Hepatocyte (in vitro differentiated cells): ENCODE results near the gene MEIOC. TPM values are rescaled to one million over a fixed set of nuclear protein-coding genes. Genes with fewer than 3 reads are reported as not detected.
A peak's percentile ranks its signal among the peaks of the same experiment; 100 is the strongest.
"Not testable (repeated sequence)": the region's sequence is repeated elsewhere in the genome, so short reads cannot be mapped to it uniquely, and the experiment has no call there.

ENCODE experiments used
- DNase-seq: peaks from one replicate; pipeline ENCODE4 v3.0.0-alpha.2; 2016; ENCODE audit warnings: low spot score
- H2AFZ ChIP-seq: fragments of 200-600 bp; sonication (generic); 2 replicates; pipeline ENCODE4 v1.6.0; 2016; ENCODE audit warnings: antibody characterized with exemption, mild to moderate bottlenecking
- H3K27ac ChIP-seq: fragments of 200-600 bp; sonication (generic); 2 replicates; pipeline ENCODE4 v1.5.1; 2016; ENCODE audit warnings: mild to moderate bottlenecking
- H3K27me3 ChIP-seq: fragments of 200-600 bp; sonication (generic); 2 replicates; pipeline ENCODE4 v1.6.1; 2016
- H3K36me3 ChIP-seq: fragments of 200-600 bp; sonication (generic); replicated peaks from 2 replicates; pipeline ENCODE4 v1.5.1; 2016; ENCODE audit warnings: low read depth; ENCODE audit not compliant: insufficient read depth
- H3K4me1 ChIP-seq: fragments of 200-600 bp; sonication (generic); 2 replicates; pipeline ENCODE4 v1.5.1; 2016; ENCODE audit warnings: mild to moderate bottlenecking, moderate library complexity; ENCODE audit not compliant: insufficient read depth
- H3K4me2 ChIP-seq: fragments of 200-600 bp; sonication (generic); 2 replicates; pipeline ENCODE4 v1.6.0; 2016
- H3K4me3 ChIP-seq: fragments of 200-600 bp; sonication (generic); 2 replicates; pipeline ENCODE4 v1.5.1; 2016; ENCODE audit warnings: mild to moderate bottlenecking
- H3K79me2 ChIP-seq: fragments of 200-600 bp; sonication (generic); 2 replicates; pipeline ENCODE4 v1.6.0; 2017; ENCODE audit warnings: mild to moderate bottlenecking
- H3K9me2 ChIP-seq: fragments of 200-600 bp; sonication (generic); replicated peaks from 2 replicates; pipeline ENCODE4 v1.6.0; 2017; ENCODE audit warnings: mild to moderate bottlenecking; ENCODE audit not compliant: insufficient read depth
- H3K9me3 ChIP-seq: fragments of 200-600 bp; sonication (generic); 2 replicates; pipeline ENCODE4 v1.5.1; 2016; ENCODE audit warnings: low read depth, mild to moderate bottlenecking
- H4K20me1 ChIP-seq: fragments of 200-600 bp; sonication (generic); 2 replicates; pipeline ENCODE4 v1.6.0; 2016; ENCODE audit warnings: mild to moderate bottlenecking; ENCODE audit not compliant: insufficient read depth, poor library complexity, severe bottlenecking
- CTCF ChIP-seq: fragments of 200-600 bp; sonication (generic); IDR thresholded peaks from 2 replicates; pipeline ENCODE4 v1.5.1; 2016; ENCODE audit warnings: antibody characterized with exemption, mild to moderate bottlenecking; ENCODE audit not compliant: poor library complexity
- EZH2 ChIP-seq: fragments of 200-600 bp; sonication (generic); IDR thresholded peaks from 2 replicates; pipeline ENCODE4 v1.6.1; 2016; ENCODE audit warnings: antibody characterized with exemption, mild to moderate bottlenecking, borderline replicate concordance
- EZH2phosphoT487 ChIP-seq: fragments of 200-600 bp; sonication (generic); IDR thresholded peaks from one replicate; pipeline ENCODE4 v1.6.1; 2018; ENCODE audit warnings: antibody characterized with exemption, mild to moderate bottlenecking, low read depth, moderate library complexity; ENCODE audit not compliant: unreplicated experiment, severe bottlenecking
- WGBS: methylation state at CpG from one replicate; pipeline ENCODE4 v1.1.6; 2016; ENCODE audit warnings: low lambda C conversion rate; ENCODE audit errors: missing lambda C conversion rate; 5-methylcytosine and 5-hydroxymethylcytosine counted together
- polyA plus RNA-seq: library from polyadenylated mRNA; unstranded; fragments of >200 nt; fragmentation: Nextera tagmentation; extraction: Ambion mirVana; gene quantifications from 2 replicates; pipeline ENCODE4 v1.2.1, GENCODE V29; 2016
- total RNA-seq: library from RNA; depleted of rRNA; stranded (reverse); fragments of >200 nt; gene quantifications from 2 replicates; pipeline ENCODE4 v1.2.3, GENCODE V29; 2014

MEIOC gene
- total and polyA plus RNA-seq, 2 experiments from 2014 or later, result 0.13 to 0.18 TPM

DNA sequence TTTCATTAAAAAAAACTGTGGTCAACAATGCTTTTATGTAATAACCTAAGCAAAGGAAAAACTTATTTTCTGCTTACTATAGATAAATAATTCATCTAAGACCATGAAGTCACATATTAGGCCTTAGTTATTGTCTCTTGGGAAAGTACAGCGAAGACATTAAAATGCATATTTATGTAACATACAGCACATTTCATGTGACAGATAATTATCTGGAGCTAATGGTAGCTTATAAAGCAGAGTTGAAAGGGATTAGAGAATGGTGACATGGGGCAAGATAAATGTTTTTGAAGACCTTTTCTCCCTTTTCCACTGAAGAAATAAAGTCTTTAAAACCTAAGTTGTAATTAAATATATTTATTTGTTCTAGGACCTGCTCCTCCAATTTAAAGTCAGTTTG is 9.7 kb downstream of the MEIOC start:
- no peak overlapping the region for H3K4me2 ChIP-seq
- H3K27ac ChIP-seq, result no peak overlapping the region
- H4K20me1 ChIP-seq, result no peaks in the 10 kb centered on the region
- no peaks in the 10 kb centered on the region for H3K9me3 ChIP-seq
- no peaks in the 10 kb centered on the region for H3K27me3 ChIP-seq
- no peaks in the 10 kb centered on the region for H3K79me2 ChIP-seq
- no peaks in the 10 kb centered on the region for H3K36me3 ChIP-seq
- no peaks in the 10 kb centered on the region for H3K9me2 ChIP-seq
- H2AFZ ChIP-seq, result no peak overlapping the region
- WGBS, result 88% methylated on average over 1 of the region's 1 CpG
- no peak for DNase-seq
- H3K4me3 ChIP-seq, result no peak overlapping the region
- TF ChIP-seq EZH2, result no peak
- TF ChIP-seq CTCF, result no peak
- TF ChIP-seq EZH2phosphoT487, result no peak
- no peaks in the 10 kb centered on the region for H3K4me1 ChIP-seq

GRCh38 chr17:44672479-44673093 is 16.3 kb downstream of the MEIOC start:
- Histone ChIP-seq H3K79me2 (no peaks in the 10 kb centered on the region), H3K9me3 (no peaks in the 10 kb centered on the region), H3K4me3 (no peak overlapping the region), H2AFZ (no peak overlapping the region), H3K9me2 (no peaks in the 10 kb centered on the region), H3K27me3 (no peaks in the 10 kb centered on the region), H4K20me1 (no peaks in the 10 kb centered on the region), H3K4me1 (no peaks in the 10 kb centered on the region), H3K36me3 (no peaks in the 10 kb centered on the region), H3K4me2 (no peak overlapping the region), H3K27ac (no peak overlapping the region)
- TF ChIP-seq EZH2phosphoT487 (no peak), CTCF (peak; percentile 54), EZH2 (no peak)
- peak; percentile 8 for DNase-seq

GRCh38 chr17:44673893-44674292 is 17.6 kb downstream of the MEIOC start:
- no peak for DNase-seq
- Histone ChIP-seq H3K27me3 (no peaks in the 10 kb centered on the region), H3K4me2 (no peak overlapping the region), H3K36me3 (no peaks in the 10 kb centered on the region), H3K9me2 (no peaks in the 10 kb centered on the region), H3K27ac (no peak overlapping the region), H3K4me1 (no peaks in the 10 kb centered on the region), H3K79me2 (no peaks in the 10 kb centered on the region), H4K20me1 (no peaks in the 10 kb centered on the region), H3K9me3 (no peaks in the 10 kb centered on the region), H2AFZ (no peak overlapping the region), H3K4me3 (no peak overlapping the region)
- TF ChIP-seq CTCF, result no peak
- no peak for TF ChIP-seq EZH2phosphoT487
- TF ChIP-seq EZH2, result no peak
- 63% methylated on average over 2 of the region's 2 CpGs for WGBS

DNA sequence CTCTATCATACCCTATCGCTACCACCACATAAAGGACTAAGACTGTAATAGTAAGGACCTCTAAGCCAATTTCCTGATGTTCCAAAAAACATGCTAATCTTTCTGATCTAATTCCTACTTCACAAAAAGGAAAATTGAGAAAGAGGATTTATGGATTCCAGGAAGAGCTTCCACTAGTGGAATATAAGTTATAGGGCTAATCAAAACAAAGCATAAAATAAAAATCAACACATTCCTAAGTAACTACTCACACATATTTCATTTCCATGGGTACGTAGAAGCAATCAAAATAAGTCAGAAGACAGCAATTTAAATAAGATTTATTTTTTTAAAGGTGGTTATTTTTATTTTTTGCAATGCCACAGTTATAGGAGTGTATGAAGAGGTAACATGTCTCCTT is 20.9 kb downstream of the MEIOC start:
- no peaks in the 10 kb centered on the region for H3K36me3 ChIP-seq
- no peaks in the 10 kb centered on the region for H3K9me2 ChIP-seq
- 92% methylated on average over 2 of the region's 2 CpGs for WGBS
- no peaks in the 10 kb centered on the region for H3K79me2 ChIP-seq
- no peak overlapping the region for H3K4me2 ChIP-seq
- H3K4me3 ChIP-seq, result no peak overlapping the region
- no peaks in the 10 kb centered on the region for H3K4me1 ChIP-seq
- no peak for DNase-seq
- H2AFZ ChIP-seq, result no peak overlapping the region
- H3K9me3 ChIP-seq, result no peaks in the 10 kb centered on the region
- H3K27me3 ChIP-seq, result no peaks in the 10 kb centered on the region
- H3K27ac ChIP-seq, result no peak overlapping the region
- no peaks in the 10 kb centered on the region for H4K20me1 ChIP-seq
- TF ChIP-seq EZH2phosphoT487 (no peak), EZH2 (no peak), CTCF (no peak)

DNA sequence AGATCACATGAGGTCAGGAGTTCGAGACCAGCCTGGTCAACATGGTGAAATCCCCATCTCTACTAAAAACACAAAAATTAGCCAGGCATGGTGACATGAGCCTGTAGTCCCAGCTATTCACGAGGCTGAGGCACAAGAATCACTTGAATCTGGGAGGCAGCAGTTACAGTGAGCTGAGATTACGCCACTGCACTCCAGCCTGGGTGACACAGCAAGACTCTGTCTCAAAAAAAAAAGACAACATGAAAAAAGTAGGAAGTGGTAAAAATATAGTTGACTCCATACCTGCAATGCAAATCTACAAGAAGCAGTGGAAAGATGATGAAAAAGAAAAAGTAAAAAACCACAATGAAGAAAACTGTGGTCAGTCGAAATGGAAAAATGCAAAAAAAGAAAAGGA is 27.0 kb downstream of the MEIOC start:
- H2AFZ ChIP-seq, H3K9me3 ChIP-seq, H4K20me1 ChIP-seq, H3K4me2 ChIP-seq, H3K27me3 ChIP-seq, H3K4me1 ChIP-seq, H3K4me3 ChIP-seq, H3K9me2 ChIP-seq, H3K36me3 ChIP-seq, H3K27ac ChIP-seq, DNase-seq: not testable (repeated sequence)
- WGBS, result 95% methylated on average over 4 of the region's 4 CpGs
- H3K79me2 ChIP-seq, result peaks cover 37% of the 10 kb centered on the region
